GM23338 (cell line): ENCODE measurements around the gene CARNS1. TPM values are rescaled to one million over a fixed set of nuclear protein-coding genes. Genes with fewer than 3 reads are reported as not detected.

Experiments
- ATAC-seq: fragments of 200-7000 bp; cut with Tn5 transposase; 3 replicates; pipeline ENCODE4 v1.9.1; 2020
- DNase-seq: peaks from one replicate; pipeline ENCODE4 v3.0.0-alpha.2; 2015; ENCODE audit warnings: low spot score
- H2AFZ ChIP-seq: fragments of 200-600 bp; sonication (generic); 2 replicates; pipeline ENCODE4 v1.8.0; 2016; ENCODE audit warnings: antibody characterized with exemption, mild to moderate bottlenecking, moderate library complexity
- H3F3A ChIP-seq: fragments of 200-600 bp; sonication (generic); replicated peaks from 2 replicates; pipeline ENCODE4 v1.8.0; 2017; ENCODE audit warnings: antibody characterized with exemption, mixed run types, low read depth
- H3K27ac ChIP-seq: fragments of 200-600 bp; sonication (generic); 2 replicates; pipeline ENCODE4 v1.6.1; 2016; ENCODE audit warnings: low read depth
- H3K27me3 ChIP-seq: fragments of 200-600 bp; sonication (generic); 2 replicates; pipeline ENCODE4 v1.8.0; 2016; ENCODE audit warnings: mild to moderate bottlenecking, mixed run types, moderate library complexity; ENCODE audit not compliant: insufficient read depth
- H3K36me3 ChIP-seq: fragments of 200-600 bp; sonication (generic); 2 replicates; pipeline ENCODE4 v1.8.0; 2016; ENCODE audit warnings: mild to moderate bottlenecking; ENCODE audit not compliant: insufficient read depth
- H3K4me1 ChIP-seq: fragments of 200-600 bp; sonication (generic); 2 replicates; pipeline ENCODE4 v1.8.0; 2016; ENCODE audit warnings: mild to moderate bottlenecking, moderate library complexity; ENCODE audit not compliant: insufficient read depth
- H3K4me2 ChIP-seq: fragments of 200-600 bp; sonication (generic); 2 replicates; pipeline ENCODE4 v1.7.1; 2017; ENCODE audit warnings: mixed run types
- H3K4me3 ChIP-seq: fragments of 200-600 bp; sonication (generic); 2 replicates; pipeline ENCODE4 v1.6.1; 2016; ENCODE audit warnings: mixed run types
- H3K79me2 ChIP-seq: fragments of 200-600 bp; sonication (generic); replicated peaks from 2 replicates; pipeline ENCODE4 v1.8.0; 2017; ENCODE audit warnings: mild to moderate bottlenecking; ENCODE audit not compliant: insufficient read depth
- H3K9me2 ChIP-seq: fragments of 200-600 bp; sonication (generic); 2 replicates; pipeline ENCODE4 v1.8.0; 2017; ENCODE audit not compliant: insufficient read depth
- H4K20me1 ChIP-seq: fragments of 200-600 bp; sonication (generic); replicated peaks from 2 replicates; pipeline ENCODE4 v1.8.0; 2017; ENCODE audit warnings: mild to moderate bottlenecking; ENCODE audit not compliant: insufficient read depth
- H3K27ac Mint-ChIP-seq: 2 replicates; pipeline ENCODE4 v1.8.0; 2020; ENCODE audit warnings: inconsistent platforms, mild to moderate bottlenecking, moderate library complexity, mixed read lengths
- H3K27me3 Mint-ChIP-seq: 3 replicates; pipeline ENCODE4 v1.8.0; 2022; ENCODE audit warnings: low read depth, mild to moderate bottlenecking, moderate library complexity, mixed read lengths, inconsistent platforms; ENCODE audit not compliant: insufficient read depth, poor library complexity
- H3K36me3 Mint-ChIP-seq: 3 replicates; pipeline ENCODE4 v1.8.0; 2021; ENCODE audit warnings: low read depth, mild to moderate bottlenecking, inconsistent platforms, moderate library complexity, mixed read lengths
- H3K4me1 Mint-ChIP-seq: 3 replicates; pipeline ENCODE4 v1.8.0; 2020; ENCODE audit warnings: mild to moderate bottlenecking, inconsistent platforms, mixed read lengths
- H3K4me3 Mint-ChIP-seq: 3 replicates; pipeline ENCODE4 v1.8.0; 2021; ENCODE audit warnings: moderate library complexity, mild to moderate bottlenecking, inconsistent platforms, mixed read lengths
- H3K9me3 Mint-ChIP-seq: 3 replicates; pipeline ENCODE4 v1.8.0; 2020; ENCODE audit warnings: moderate library complexity, mild to moderate bottlenecking, inconsistent platforms, mixed read lengths
- JUNB ChIP-seq: IDR thresholded peaks from one replicate; pipeline ENCODE4 v1.6.1; 2016; ENCODE audit warnings: antibody characterized with exemption; ENCODE audit not compliant: unreplicated experiment
- POLR2AphosphoS5 ChIP-seq: IDR thresholded peaks from 2 replicates; pipeline ENCODE4 v1.6.1; 2016; ENCODE audit warnings: antibody characterized with exemption, low read depth
- STAT1 ChIP-seq: IDR thresholded peaks from one replicate; pipeline ENCODE4 v1.6.1; 2016; ENCODE audit warnings: antibody characterized with exemption; ENCODE audit not compliant: unreplicated experiment
- polyA plus RNA-seq: library from polyadenylated mRNA; unstranded; fragments of >200 nt; fragmentation: Nextera tagmentation; extraction: Ambion mirVana; gene quantifications from 2 replicates; pipeline ENCODE4 v1.2.1, GENCODE V29; 2016
- total RNA-seq: library from RNA; depleted of rRNA; stranded (reverse); fragments of >200 nt; shearing (Covaris generic); gene quantifications from 2 replicates; pipeline ENCODE4 v1.2.3, GENCODE V29; 2014
- TF ChIP-seq, protein P1 (sequence below): fragments of 250-450 bp; sonication (Bioruptor Pico); IDR thresholded peaks from 2 replicates; pipeline ENCODE4 v1.5.0; 2020; ENCODE audit warnings: mild to moderate bottlenecking, moderate library complexity
- TF ChIP-seq, protein P2 (sequence below), 2 experiments: fragments of 200-600 bp in 1 of 2; sonication (generic) in 1 of 2; conservative IDR thresholded peaks; 2 replicates each; pipeline versions ENCODE4 v1.5.1 to v1.6.1; 2016 to 2017; ENCODE audit warnings: antibody characterized with exemption in 2 of 2, low read depth in 2 of 2, mild to moderate bottlenecking in 2 of 2, moderate library complexity in 1 of 2

CARNS1 gene
- total and polyA plus RNA-seq, 2 experiments from 2014 or later: 0.52 to 0.76 TPM

DNA sequence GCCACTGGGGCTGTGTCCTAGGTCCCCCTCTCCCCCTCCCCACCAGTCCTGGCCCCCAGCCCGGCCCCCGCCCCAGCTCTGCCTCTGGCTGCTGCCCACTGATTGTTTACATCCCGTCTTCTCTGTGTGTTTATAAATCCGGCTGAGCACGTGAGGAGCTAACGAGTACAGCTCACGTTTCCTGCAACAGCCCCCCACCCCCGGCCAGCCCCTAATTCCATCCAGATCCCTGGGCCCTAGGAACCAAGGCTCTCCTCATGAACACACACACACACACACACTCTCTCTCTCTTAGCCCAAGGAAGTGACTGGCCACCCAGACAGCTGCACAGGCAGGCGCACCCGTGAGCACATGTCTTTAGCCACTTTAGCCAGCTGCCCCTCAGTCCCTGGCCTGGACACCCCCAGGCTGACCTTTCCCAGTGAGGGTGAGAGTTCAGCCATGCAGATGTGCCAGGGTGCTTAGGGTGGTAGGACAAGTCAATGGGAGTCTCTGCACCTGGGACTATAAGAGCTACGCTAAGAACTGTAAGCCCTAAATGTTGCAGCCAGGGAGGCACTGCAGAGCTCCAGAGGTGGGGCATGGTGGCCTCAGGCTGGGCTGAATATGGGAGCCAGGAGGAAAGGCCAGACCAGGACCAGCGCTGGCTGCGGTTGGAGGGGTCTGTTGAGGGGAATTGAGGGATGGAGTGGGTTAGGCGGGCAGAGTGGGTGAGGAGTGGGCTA is 45.0 kb upstream of the CARNS1 start (continued):
- TF ChIP-seq, protein P1, sequence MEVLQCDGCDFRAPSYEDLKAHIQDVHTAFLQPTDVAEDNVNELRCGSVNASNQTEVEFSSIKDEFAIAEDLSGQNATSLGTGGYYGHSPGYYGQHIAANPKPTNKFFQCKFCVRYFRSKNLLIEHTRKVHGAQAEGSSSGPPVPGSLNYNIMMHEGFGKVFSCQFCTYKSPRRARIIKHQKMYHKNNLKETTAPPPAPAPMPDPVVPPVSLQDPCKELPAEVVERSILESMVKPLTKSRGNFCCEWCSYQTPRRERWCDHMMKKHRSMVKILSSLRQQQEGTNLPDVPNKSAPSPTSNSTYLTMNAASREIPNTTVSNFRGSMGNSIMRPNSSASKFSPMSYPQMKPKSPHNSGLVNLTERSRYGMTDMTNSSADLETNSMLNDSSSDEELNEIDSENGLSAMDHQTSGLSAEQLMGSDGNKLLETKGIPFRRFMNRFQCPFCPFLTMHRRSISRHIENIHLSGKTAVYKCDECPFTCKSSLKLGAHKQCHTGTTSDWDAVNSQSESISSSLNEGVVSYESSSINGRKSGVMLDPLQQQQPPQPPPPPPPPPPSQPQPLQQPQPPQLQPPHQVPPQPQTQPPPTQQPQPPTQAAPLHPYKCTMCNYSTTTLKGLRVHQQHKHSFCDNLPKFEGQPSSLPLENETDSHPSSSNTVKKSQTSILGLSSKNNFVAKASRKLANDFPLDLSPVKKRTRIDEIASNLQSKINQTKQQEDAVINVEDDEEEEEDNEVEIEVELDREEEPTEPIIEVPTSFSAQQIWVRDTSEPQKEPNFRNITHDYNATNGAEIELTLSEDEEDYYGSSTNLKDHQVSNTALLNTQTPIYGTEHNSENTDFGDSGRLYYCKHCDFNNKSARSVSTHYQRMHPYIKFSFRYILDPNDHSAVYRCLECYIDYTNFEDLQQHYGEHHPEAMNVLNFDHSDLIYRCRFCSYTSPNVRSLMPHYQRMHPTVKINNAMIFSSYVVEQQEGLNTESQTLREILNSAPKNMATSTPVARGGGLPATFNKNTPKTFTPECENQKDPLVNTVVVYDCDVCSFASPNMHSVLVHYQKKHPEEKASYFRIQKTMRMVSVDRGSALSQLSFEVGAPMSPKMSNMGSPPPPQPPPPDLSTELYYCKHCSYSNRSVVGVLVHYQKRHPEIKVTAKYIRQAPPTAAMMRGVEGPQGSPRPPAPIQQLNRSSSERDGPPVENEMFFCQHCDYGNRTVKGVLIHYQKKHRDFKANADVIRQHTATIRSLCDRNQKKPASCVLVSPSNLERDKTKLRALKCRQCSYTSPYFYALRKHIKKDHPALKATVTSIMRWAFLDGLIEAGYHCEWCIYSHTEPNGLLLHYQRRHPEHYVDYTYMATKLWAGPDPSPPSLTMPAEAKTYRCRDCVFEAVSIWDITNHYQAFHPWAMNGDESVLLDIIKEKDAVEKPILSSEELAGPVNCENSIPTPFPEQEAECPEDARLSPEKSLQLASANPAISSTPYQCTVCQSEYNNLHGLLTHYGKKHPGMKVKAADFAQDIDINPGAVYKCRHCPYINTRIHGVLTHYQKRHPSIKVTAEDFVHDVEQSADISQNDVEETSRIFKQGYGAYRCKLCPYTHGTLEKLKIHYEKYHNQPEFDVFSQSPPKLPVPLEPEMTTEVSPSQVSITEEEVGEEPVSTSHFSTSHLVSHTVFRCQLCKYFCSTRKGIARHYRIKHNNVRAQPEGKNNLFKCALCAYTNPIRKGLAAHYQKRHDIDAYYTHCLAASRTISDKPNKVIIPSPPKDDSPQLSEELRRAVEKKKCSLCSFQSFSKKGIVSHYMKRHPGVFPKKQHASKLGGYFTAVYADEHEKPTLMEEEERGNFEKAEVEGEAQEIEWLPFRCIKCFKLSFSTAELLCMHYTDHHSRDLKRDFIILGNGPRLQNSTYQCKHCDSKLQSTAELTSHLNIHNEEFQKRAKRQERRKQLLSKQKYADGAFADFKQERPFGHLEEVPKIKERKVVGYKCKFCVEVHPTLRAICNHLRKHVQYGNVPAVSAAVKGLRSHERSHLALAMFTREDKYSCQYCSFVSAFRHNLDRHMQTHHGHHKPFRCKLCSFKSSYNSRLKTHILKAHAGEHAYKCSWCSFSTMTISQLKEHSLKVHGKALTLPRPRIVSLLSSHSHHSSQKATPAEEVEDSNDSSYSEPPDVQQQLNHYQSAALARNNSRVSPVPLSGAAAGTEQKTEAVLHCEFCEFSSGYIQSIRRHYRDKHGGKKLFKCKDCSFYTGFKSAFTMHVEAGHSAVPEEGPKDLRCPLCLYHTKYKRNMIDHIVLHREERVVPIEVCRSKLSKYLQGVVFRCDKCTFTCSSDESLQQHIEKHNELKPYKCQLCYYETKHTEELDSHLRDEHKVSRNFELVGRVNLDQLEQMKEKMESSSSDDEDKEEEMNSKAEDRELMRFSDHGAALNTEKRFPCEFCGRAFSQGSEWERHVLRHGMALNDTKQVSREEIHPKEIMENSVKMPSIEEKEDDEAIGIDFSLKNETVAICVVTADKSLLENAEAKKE (CRISPR knock-in tag): no peak
- no peak for TF ChIP-seq JUNB

- TF ChIP-seq POLR2AphosphoS5 (no peak), STAT1 (no peak)
- TF ChIP-seq, protein P2, sequence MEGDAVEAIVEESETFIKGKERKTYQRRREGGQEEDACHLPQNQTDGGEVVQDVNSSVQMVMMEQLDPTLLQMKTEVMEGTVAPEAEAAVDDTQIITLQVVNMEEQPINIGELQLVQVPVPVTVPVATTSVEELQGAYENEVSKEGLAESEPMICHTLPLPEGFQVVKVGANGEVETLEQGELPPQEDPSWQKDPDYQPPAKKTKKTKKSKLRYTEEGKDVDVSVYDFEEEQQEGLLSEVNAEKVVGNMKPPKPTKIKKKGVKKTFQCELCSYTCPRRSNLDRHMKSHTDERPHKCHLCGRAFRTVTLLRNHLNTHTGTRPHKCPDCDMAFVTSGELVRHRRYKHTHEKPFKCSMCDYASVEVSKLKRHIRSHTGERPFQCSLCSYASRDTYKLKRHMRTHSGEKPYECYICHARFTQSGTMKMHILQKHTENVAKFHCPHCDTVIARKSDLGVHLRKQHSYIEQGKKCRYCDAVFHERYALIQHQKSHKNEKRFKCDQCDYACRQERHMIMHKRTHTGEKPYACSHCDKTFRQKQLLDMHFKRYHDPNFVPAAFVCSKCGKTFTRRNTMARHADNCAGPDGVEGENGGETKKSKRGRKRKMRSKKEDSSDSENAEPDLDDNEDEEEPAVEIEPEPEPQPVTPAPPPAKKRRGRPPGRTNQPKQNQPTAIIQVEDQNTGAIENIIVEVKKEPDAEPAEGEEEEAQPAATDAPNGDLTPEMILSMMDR (conservative IDR thresholded peaks at IDR 0.05; ENCODE audit: low read depth in 2 of 2): peak; percentile 38 to 59; a peak in 3 of 4 replicates
- no peaks in the 10 kb centered on the region for H4K20me1 ChIP-seq
- peaks cover 83% of the 10 kb centered on the region for H3K27me3 ChIP-seq
- no peaks in the 10 kb centered on the region for H3K9me2 ChIP-seq
- no peak overlapping the region for H3K27ac ChIP-seq
- peaks cover 39% of the 10 kb centered on the region for H3K27me3 Mint-ChIP-seq
- H3K9me3 Mint-ChIP-seq: no peaks in the 10 kb centered on the region
- ATAC-seq (peak; percentile 25), DNase-seq (peak; percentile 77)
- H3K27ac Mint-ChIP-seq: no peak overlapping the region
- H3K4me1 Mint-ChIP-seq: peaks cover 45% of the 10 kb centered on the region
- 0 out of 2 replicates have a peak, but pooled peaks cover 4% of the 10 kb centered on the region for H3F3A ChIP-seq
- peaks cover 35% of the 10 kb centered on the region for H3K4me1 ChIP-seq
- H2AFZ ChIP-seq: no peak overlapping the region; the same call in 1 of the 2 replicates
- no peaks in the 10 kb centered on the region; the same call in 2 of the 3 replicates for H3K36me3 Mint-ChIP-seq
- no peaks in the 10 kb centered on the region for H3K36me3 ChIP-seq
- peak overlapping the region; percentile 72 for H3K4me3 ChIP-seq
- peak overlapping the region; percentile 80 for H3K4me3 Mint-ChIP-seq
- H3K4me2 ChIP-seq: peak overlapping the region; percentile 87
- no peaks in the 10 kb centered on the region for H3K79me2 ChIP-seq
These were observed 44.1 kb upstream of the CARNS1 start for GRCh38 chr11:67371189-67371910.
